ENCODE data around the gene ABLIM1. TPM values are rescaled to one million over a fixed set of nuclear protein-coding genes. Genes with fewer than 3 reads are reported as not detected.

ABLIM1 gene
- total and polyA plus RNA-seq, 2 of the 13 experiments (the other 11 are each of a cell fraction or from before 2014, with no cell fraction given): 59.4 to 92.7 TPM

DNA sequence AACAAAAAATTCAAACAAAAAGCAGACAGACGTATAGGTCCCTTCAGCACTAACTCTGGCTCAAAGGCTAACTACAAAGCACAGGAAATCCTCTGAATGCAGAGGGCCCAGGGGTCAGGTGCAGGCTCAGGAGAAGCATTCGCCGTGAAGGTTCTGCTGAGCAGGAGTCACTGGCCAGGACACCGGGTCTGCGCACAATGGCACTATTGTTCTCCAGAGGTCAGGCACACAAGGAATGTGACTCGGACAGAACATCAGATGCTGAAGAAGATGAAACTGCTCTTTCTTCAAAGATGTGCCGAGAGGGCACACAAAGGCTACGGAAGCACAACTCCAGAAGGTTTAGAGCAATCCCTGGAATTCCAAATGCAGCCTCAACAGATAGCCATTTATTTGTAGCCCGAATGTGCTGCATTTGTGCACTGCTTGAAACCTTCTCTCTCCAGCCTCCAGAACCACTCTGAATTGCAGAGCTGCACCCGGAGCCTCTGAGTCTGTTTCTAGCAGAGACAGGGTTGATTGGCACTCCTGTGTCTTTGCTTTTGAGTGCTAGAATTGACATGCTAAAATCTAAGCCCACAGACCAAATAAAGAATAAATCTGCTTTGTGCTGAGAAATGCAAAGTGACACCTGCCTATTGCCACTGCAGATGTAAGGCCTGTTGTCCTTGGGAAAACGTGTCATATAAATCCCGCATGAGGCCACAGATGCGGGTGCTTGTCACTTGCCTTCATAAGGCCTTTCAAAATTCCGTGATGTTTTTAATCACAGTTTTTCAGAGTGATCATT, 168.4 kb downstream of the ABLIM1 start (continued):
- TF ChIP-seq, protein P1, sequence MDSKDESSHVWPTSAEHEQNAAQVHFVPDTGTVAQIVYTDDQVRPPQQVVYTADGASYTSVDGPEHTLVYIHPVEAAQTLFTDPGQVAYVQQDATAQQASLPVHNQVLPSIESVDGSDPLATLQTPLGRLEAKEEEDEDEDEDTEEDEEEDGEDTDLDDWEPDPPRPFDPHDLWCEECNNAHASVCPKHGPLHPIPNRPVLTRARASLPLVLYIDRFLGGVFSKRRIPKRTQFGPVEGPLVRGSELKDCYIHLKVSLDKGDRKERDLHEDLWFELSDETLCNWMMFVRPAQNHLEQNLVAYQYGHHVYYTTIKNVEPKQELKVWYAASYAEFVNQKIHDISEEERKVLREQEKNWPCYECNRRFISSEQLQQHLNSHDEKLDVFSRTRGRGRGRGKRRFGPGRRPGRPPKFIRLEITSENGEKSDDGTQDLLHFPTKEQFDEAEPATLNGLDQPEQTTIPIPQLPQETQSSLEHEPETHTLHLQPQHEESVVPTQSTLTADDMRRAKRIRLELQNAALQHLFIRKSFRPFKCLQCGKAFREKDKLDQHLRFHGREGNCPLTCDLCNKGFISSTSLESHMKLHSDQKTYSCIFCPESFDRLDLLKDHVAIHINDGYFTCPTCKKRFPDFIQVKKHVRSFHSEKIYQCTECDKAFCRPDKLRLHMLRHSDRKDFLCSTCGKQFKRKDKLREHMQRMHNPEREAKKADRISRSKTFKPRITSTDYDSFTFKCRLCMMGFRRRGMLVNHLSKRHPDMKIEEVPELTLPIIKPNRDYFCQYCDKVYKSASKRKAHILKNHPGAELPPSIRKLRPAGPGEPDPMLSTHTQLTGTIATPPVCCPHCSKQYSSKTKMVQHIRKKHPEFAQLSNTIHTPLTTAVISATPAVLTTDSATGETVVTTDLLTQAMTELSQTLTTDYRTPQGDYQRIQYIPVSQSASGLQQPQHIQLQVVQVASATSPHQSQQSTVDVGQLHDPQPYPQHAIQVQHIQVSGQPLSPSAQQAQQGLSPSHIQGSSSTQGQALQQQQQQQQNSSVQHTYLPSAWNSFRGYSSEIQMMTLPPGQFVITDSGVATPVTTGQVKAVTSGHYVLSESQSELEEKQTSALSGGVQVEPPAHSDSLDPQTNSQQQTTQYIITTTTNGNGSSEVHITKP (CRISPR knock-in tag; IDR thresholded peaks at IDR 0.05; ENCODE audit: low read depth): peak; percentile 80; the same call in 1 of the 2 replicates
- TF ChIP-seq RARA (CRISPR knock-in tag; IDR thresholded peaks at IDR 0.05): peak; percentile 98
- TF ChIP-seq MYC (CRISPR knock-in tag; IDR thresholded peaks at IDR 0.05; ENCODE audit: borderline replicate concordance): peak; percentile 40; the same call in 1 of the 2 replicates
- TF ChIP-seq ZNF563 (CRISPR knock-in tag; IDR thresholded peaks at IDR 0.05): no peak
- TF ChIP-seq, protein P2, sequence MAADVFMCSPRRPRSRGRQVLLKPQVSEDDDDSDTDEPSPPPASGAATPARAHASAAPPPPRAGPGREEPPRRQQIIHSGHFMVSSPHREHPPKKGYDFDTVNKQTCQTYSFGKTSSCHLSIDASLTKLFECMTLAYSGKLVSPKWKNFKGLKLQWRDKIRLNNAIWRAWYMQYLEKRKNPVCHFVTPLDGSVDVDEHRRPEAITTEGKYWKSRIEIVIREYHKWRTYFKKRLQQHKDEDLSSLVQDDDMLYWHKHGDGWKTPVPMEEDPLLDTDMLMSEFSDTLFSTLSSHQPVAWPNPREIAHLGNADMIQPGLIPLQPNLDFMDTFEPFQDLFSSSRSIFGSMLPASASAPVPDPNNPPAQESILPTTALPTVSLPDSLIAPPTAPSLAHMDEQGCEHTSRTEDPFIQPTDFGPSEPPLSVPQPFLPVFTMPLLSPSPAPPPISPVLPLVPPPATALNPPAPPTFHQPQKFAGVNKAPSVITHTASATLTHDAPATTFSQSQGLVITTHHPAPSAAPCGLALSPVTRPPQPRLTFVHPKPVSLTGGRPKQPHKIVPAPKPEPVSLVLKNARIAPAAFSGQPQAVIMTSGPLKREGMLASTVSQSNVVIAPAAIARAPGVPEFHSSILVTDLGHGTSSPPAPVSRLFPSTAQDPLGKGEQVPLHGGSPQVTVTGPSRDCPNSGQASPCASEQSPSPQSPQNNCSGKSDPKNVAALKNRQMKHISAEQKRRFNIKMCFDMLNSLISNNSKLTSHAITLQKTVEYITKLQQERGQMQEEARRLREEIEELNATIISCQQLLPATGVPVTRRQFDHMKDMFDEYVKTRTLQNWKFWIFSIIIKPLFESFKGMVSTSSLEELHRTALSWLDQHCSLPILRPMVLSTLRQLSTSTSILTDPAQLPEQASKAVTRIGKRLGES (CRISPR knock-in tag; IDR thresholded peaks at IDR 0.05; ENCODE audit: borderline replicate concordance): no peak
- no peak for TF ChIP-seq NONO (IDR thresholded peaks at IDR 0.05)
- TF ChIP-seq NONO (CRISPR knock-in tag; conservative IDR thresholded peaks at IDR 0.05): peak; percentile 70; the same call in 1 of the 2 replicates
- TF ChIP-seq MEIS2 (CRISPR knock-in tag; IDR thresholded peaks at IDR 0.05): peak; percentile 29; the same call in 1 of the 2 replicates
- no peak for TF ChIP-seq NR1H2 (CRISPR knock-in tag; IDR thresholded peaks at IDR 0.05; ENCODE audit: borderline replicate concordance, low read depth)
- TF ChIP-seq CREB1 (IDR thresholded peaks at IDR 0.05): no peak
- TF ChIP-seq CREB1 (CRISPR knock-in tag; IDR thresholded peaks at IDR 0.05): peak; percentile 52; the same call in 1 of the 2 replicates
- no peak for TF ChIP-seq SYNCRIP (IDR thresholded peaks at IDR 0.05; ENCODE audit: insufficient read depth, low read depth, low read length)
- TF ChIP-seq, protein P3, sequence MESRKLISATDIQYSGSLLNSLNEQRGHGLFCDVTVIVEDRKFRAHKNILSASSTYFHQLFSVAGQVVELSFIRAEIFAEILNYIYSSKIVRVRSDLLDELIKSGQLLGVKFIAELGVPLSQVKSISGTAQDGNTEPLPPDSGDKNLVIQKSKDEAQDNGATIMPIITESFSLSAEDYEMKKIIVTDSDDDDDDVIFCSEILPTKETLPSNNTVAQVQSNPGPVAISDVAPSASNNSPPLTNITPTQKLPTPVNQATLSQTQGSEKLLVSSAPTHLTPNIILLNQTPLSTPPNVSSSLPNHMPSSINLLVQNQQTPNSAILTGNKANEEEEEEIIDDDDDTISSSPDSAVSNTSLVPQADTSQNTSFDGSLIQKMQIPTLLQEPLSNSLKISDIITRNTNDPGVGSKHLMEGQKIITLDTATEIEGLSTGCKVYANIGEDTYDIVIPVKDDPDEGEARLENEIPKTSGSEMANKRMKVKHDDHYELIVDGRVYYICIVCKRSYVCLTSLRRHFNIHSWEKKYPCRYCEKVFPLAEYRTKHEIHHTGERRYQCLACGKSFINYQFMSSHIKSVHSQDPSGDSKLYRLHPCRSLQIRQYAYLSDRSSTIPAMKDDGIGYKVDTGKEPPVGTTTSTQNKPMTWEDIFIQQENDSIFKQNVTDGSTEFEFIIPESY (CRISPR knock-in tag; IDR thresholded peaks at IDR 0.05): peak; percentile 62
- TF ChIP-seq, protein P4, sequence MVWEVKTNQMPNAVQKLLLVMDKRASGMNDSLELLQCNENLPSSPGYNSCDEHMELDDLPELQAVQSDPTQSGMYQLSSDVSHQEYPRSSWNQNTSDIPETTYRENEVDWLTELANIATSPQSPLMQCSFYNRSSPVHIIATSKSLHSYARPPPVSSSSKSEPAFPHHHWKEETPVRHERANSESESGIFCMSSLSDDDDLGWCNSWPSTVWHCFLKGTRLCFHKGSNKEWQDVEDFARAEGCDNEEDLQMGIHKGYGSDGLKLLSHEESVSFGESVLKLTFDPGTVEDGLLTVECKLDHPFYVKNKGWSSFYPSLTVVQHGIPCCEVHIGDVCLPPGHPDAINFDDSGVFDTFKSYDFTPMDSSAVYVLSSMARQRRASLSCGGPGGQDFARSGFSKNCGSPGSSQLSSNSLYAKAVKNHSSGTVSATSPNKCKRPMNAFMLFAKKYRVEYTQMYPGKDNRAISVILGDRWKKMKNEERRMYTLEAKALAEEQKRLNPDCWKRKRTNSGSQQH (CRISPR knock-in tag; IDR thresholded peaks at IDR 0.05; ENCODE audit: low read depth): peak; percentile 82; the same call in 1 of the 2 replicates
- TF ChIP-seq WIZ (CRISPR knock-in tag; IDR thresholded peaks at IDR 0.05): no peak
- TF ChIP-seq GATAD2A (CRISPR knock-in tag; IDR thresholded peaks at IDR 0.05): peak; percentile 94

Data from HepG2 (cell line).